Activated gamma-delta T cell treated with anti-CD3 and anti-CD28 coated beads, Interleukin-2, amount 50 U/mL, for 16 hours (primary cell): ENCODE data around the gene MFAP3.
"Not testable (repeated sequence)": the region's sequence is repeated elsewhere in the genome, so short reads cannot be mapped to it uniquely, and the experiment has no call there.

Experiments used
- DNase-seq: peaks from one replicate; pipeline ENCODE4 v3.0.0-alpha.2; 2020; ENCODE audit warnings: low read depth

MFAP3 gene

GRCh38 chr5:154038707-154039457 lies at the start of gene MFAP3, which contains the start of gene FAM114A2:
Gene MFAP3 (plus strand): TSS chr5:154038967. CDS start chr5:154049723, 10,756 bp downstream.
Gene FAM114A2 (minus strand): TSS chr5:154038910. CDS start chr5:154034953, 3,957 bp downstream.
- peak; percentile 79 for DNase-seq

GRCh38 chr5:153991168-153991567 lies 47.6 kb upstream of the MFAP3 start:
- DNase-seq: no peak

GRCh38 chr5:153998010-153998409 lies 40.8 kb upstream of the MFAP3 start:
- DNase-seq: no peak

GRCh38 chr5:153998768-153999167 lies 40.0 kb upstream of the MFAP3 start:
- DNase-seq: no peak

GRCh38 chr5:153999995-154000394 lies 38.8 kb upstream of the MFAP3 start:
- DNase-seq: no peak

- DNase-seq: no peak
These were observed 38.1 kb upstream of the MFAP3 start for GRCh38 chr5:154000703-154001102.

GRCh38 chr5:154002093-154002492 lies 36.7 kb upstream of the MFAP3 start:
- no peak for DNase-seq

GRCh38 chr5:154002511-154003020 lies 36.2 kb upstream of the MFAP3 start:
- DNase-seq: no peak

- DNase-seq: no peak
These were observed 33.1 kb upstream of the MFAP3 start for GRCh38 chr5:154005648-154006047.

- DNase-seq: no peak
These were observed 28.1 kb upstream of the MFAP3 start for GRCh38 chr5:154010660-154011059.

- DNase-seq: no peak
These were observed 23.6 kb upstream of the MFAP3 start for GRCh38 chr5:154015071-154015693.

- DNase-seq: not testable (repeated sequence)
These were observed 19.8 kb upstream of the MFAP3 start for GRCh38 chr5:154018919-154019318.

- DNase-seq: no peak
These were observed 12.8 kb upstream of the MFAP3 start for GRCh38 chr5:154025951-154026350.

GRCh38 chr5:154031937-154032489 lies 6.8 kb upstream of the MFAP3 start:
- DNase-seq: no peak

GRCh38 chr5:154034944-154035343 lies 3.8 kb upstream of the MFAP3 start:
- DNase-seq: no peak

GRCh38 chr5:154038261-154038706 lies 483 bp upstream of the MFAP3 start:
- DNase-seq: peak; percentile 9

GRCh38 chr5:154039458-154039829 lies 677 bp downstream of the MFAP3 start:
- no peak for DNase-seq

- DNase-seq: no peak
These were observed 4.0 kb downstream of the MFAP3 start for GRCh38 chr5:154042766-154043165.

GRCh38 chr5:154044099-154044498 lies 5.3 kb downstream of the MFAP3 start:
- no peak for DNase-seq

- DNase-seq: no peak
These were observed 5.8 kb downstream of the MFAP3 start for GRCh38 chr5:154044581-154044980.

- no peak for DNase-seq
These were observed 7.7 kb downstream of the MFAP3 start for GRCh38 chr5:154046486-154046885.

- DNase-seq: no peak
These were observed 8.6 kb downstream of the MFAP3 start for GRCh38 chr5:154047324-154047723.

GRCh38 chr5:154049636-154050035 lies 10.9 kb downstream of the MFAP3 start:
- no peak for DNase-seq
